Measurements from ENCODE around the gene PSMC3. TPM values are rescaled to one million over a fixed set of nuclear protein-coding genes. Genes with fewer than 3 reads are reported as not detected.

Gene PSMC3
- total RNA-seq, 1 experiment from 2014 or later = 179 TPM

GRCh38 chr11:47393163-47394049 is 32.8 kb downstream of the PSMC3 start:
- H3K18ac ChIP-seq (ENCODE audit: insufficient read length, low read depth, low read length) = no peak overlapping the region
- no peaks in the 10 kb centered on the region for H3K27me3 ChIP-seq (ENCODE audit: insufficient read depth, low read length)
- no peak overlapping the region for H4K5ac ChIP-seq (ENCODE audit: insufficient read length, low read depth, low read length)
- H2AK5ac ChIP-seq (ENCODE audit: insufficient read length, low read length) = no peak overlapping the region
- no peak overlapping the region for H3K4me2 ChIP-seq (ENCODE audit: insufficient read depth, insufficient read length, low read length)
- no peak overlapping the region for H2BK20ac ChIP-seq (ENCODE audit: low read depth, low read length, poor library complexity, severe bottlenecking)
- H3T11ph ChIP-seq (ENCODE audit: low read length) = no peak overlapping the region
- DNase-seq = peak; percentile 25
- H2AFZ ChIP-seq (ENCODE audit: low read length) = no peak overlapping the region
- no peaks in the 10 kb centered on the region for H3K79me1 ChIP-seq (ENCODE audit: insufficient read depth, low read depth, low read length, poor library complexity, severe bottlenecking)
- H3K79me2 ChIP-seq (ENCODE audit: insufficient read depth, low read length) = no peaks in the 10 kb centered on the region
- no peak overlapping the region for H4K8ac ChIP-seq (replicated peaks; ENCODE audit: insufficient read length, low read depth, low read length)
- H3K4ac ChIP-seq (ENCODE audit: low read depth, low read length) = no peak overlapping the region
- no peak overlapping the region for H2BK120ac ChIP-seq (ENCODE audit: low read depth, low read length, poor library complexity, severe bottlenecking)
- H3K9me3 Mint-ChIP-seq = no peaks in the 10 kb centered on the region; a peak in 1 of 5 replicates
- H3K56ac ChIP-seq (ENCODE audit: insufficient read length, low read depth, low read length) = no peak overlapping the region
- no peaks in the 10 kb centered on the region; the same call in 1 of the 2 replicates for H3K27me3 Mint-ChIP-seq (ENCODE audit: low read depth)
- H3K4me3 Mint-ChIP-seq = no peak overlapping the region
- no peak overlapping the region for H3K23ac ChIP-seq (ENCODE audit: insufficient read length, low read depth, low read length)
- H2BK5ac ChIP-seq (ENCODE audit: insufficient read length, low read length) = no peak overlapping the region
- H3K27ac ChIP-seq (ENCODE audit: insufficient read length, low read depth, low read length) = no peak overlapping the region
- H3K4me1 ChIP-seq (ENCODE audit: insufficient read depth, low read length) = no peaks in the 10 kb centered on the region
- H4K20me1 ChIP-seq (ENCODE audit: control insufficient read depth, insufficient read depth, insufficient read length) = no peaks in the 10 kb centered on the region
- no peak overlapping the region for H3K9ac ChIP-seq (ENCODE audit: extremely low read depth, insufficient read length, low read length)
- no peaks in the 10 kb centered on the region for H3K23me2 ChIP-seq (ENCODE audit: insufficient read length, low read depth, low read length, poor library complexity, severe bottlenecking)
- H3K27ac Mint-ChIP-seq = peak overlapping the region in 1 of 3 experiments; percentile 55; a peak in 2 of 7 replicates
- peaks cover 6 to 9% of the 10 kb centered on the region in 2 experiments for H3K4me1 Mint-ChIP-seq
- H2BK15ac ChIP-seq (ENCODE audit: low read depth, low read length) = no peak overlapping the region
- no peaks in the 10 kb centered on the region for H3K36me3 Mint-ChIP-seq (ENCODE audit: insufficient read depth in 1 of 3, low read depth in 3 of 3)
- H3K14ac ChIP-seq (ENCODE audit: insufficient read depth, low read length) = no peak overlapping the region
- no peak overlapping the region for H2BK12ac ChIP-seq (ENCODE audit: insufficient read length, low read depth, low read length)
- no CpG with 5 or more reads among the region's 20 CpGs for WGBS (ENCODE audit: extremely low coverage, insufficient read length, low lambda C conversion rate)
- TF ChIP-seq, protein P1, sequence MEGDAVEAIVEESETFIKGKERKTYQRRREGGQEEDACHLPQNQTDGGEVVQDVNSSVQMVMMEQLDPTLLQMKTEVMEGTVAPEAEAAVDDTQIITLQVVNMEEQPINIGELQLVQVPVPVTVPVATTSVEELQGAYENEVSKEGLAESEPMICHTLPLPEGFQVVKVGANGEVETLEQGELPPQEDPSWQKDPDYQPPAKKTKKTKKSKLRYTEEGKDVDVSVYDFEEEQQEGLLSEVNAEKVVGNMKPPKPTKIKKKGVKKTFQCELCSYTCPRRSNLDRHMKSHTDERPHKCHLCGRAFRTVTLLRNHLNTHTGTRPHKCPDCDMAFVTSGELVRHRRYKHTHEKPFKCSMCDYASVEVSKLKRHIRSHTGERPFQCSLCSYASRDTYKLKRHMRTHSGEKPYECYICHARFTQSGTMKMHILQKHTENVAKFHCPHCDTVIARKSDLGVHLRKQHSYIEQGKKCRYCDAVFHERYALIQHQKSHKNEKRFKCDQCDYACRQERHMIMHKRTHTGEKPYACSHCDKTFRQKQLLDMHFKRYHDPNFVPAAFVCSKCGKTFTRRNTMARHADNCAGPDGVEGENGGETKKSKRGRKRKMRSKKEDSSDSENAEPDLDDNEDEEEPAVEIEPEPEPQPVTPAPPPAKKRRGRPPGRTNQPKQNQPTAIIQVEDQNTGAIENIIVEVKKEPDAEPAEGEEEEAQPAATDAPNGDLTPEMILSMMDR (conservative IDR thresholded peaks at IDR 0.05) = no peak
- no peak overlapping the region for H4K91ac ChIP-seq (ENCODE audit: insufficient read length, low read depth, low read length)
- no peaks in the 10 kb centered on the region for H3K9me3 ChIP-seq (ENCODE audit: control insufficient read depth, low read depth, low read length)
